Neuronal stem cell (in vitro differentiated cells): ENCODE results near the gene SLC34A2.

Experiments
- DNase-seq: peaks from one replicate; pipeline ENCODE4 v3.0.0-alpha.2; 2013; ENCODE audit warnings: low spot score
- H2AFZ ChIP-seq: one replicate; pipeline ENCODE4 v1.6.1; 2013; ENCODE audit warnings: mild to moderate bottlenecking, low read length, inconsistent platforms
- H2AK5ac ChIP-seq: 2 replicates; pipeline ENCODE4 v1.6.1; 2013; ENCODE audit warnings: low read depth, mild to moderate bottlenecking, inconsistent platforms, low read length, moderate library complexity, mixed read lengths
- H2BK120ac ChIP-seq: 2 replicates; pipeline ENCODE4 v1.6.1; 2013; ENCODE audit warnings: low read depth, mild to moderate bottlenecking, inconsistent platforms, low read length, moderate library complexity, mixed read lengths
- H2BK12ac ChIP-seq: one replicate; pipeline ENCODE4 v1.6.1; 2013; ENCODE audit warnings: low read length, inconsistent platforms
- H2BK15ac ChIP-seq: 2 replicates; pipeline ENCODE4 v1.6.1; 2013; ENCODE audit warnings: mild to moderate bottlenecking, low read length, inconsistent platforms, mixed read lengths
- H2BK5ac ChIP-seq: one replicate; pipeline ENCODE4 v1.6.1; 2013; ENCODE audit warnings: inconsistent platforms, mild to moderate bottlenecking, low read length, moderate library complexity
- H3K14ac ChIP-seq: one replicate; pipeline ENCODE4 v1.6.1; 2013; ENCODE audit warnings: low read length, inconsistent platforms
- H3K18ac ChIP-seq: 2 replicates; pipeline ENCODE4 v1.6.1; 2013; ENCODE audit warnings: low read length, inconsistent platforms
- H3K23ac ChIP-seq: 2 replicates; pipeline ENCODE4 v1.6.1; 2013; ENCODE audit warnings: low read depth, mild to moderate bottlenecking, mixed read lengths, low read length, inconsistent platforms; ENCODE audit not compliant: poor library complexity
- H3K27ac ChIP-seq: replicated peaks from 3 replicates; pipeline ENCODE4 v1.5.1; 2013; ENCODE audit warnings: low read length, inconsistent platforms
- H3K27me3 ChIP-seq, 3 experiments: 2 replicates each; pipeline ENCODE4 v1.6.1; 2013; ENCODE audit warnings: low read length in 3 of 3, mild to moderate bottlenecking in 2 of 3, inconsistent platforms in 1 of 3, low read depth in 1 of 3, mixed read lengths in 1 of 3, moderate library complexity in 1 of 3; ENCODE audit not compliant: control insufficient read depth in 3 of 3, insufficient read depth in 3 of 3
- H3K36me3 ChIP-seq, 2 donors: replicated peaks in 1 of 2; 2 replicates each; pipeline ENCODE4 v1.6.1; 2013; ENCODE audit warnings: low read length in 2 of 2; ENCODE audit not compliant: control insufficient read depth in 2 of 2, insufficient read depth in 2 of 2
- H3K4ac ChIP-seq: 2 replicates; pipeline ENCODE4 v1.6.1; 2013; ENCODE audit warnings: inconsistent platforms, mild to moderate bottlenecking, low read length, moderate library complexity
- H3K4me1 ChIP-seq, 2 donors: 1 replicate in 1 of 2; 2 replicates in 1 of 2; pipeline ENCODE4 v1.6.1; 2013; ENCODE audit warnings: low read length in 2 of 2, low read depth in 1 of 2; ENCODE audit not compliant: control insufficient read depth in 2 of 2, insufficient read depth in 1 of 2
- H3K4me2 ChIP-seq: one replicate; pipeline ENCODE4 v1.6.1; 2013; ENCODE audit warnings: mild to moderate bottlenecking, low read length, inconsistent platforms; ENCODE audit not compliant: insufficient read depth, poor library complexity, severe bottlenecking
- H3K4me3 ChIP-seq, 2 donors: 2 replicates each; pipeline ENCODE4 v1.5.1; 2013; ENCODE audit warnings: low read length in 2 of 2, mild to moderate bottlenecking in 2 of 2, inconsistent platforms in 1 of 2, moderate library complexity in 1 of 2
- H3K79me1 ChIP-seq: one replicate; pipeline ENCODE4 v1.6.1; 2013; ENCODE audit warnings: low read depth, mild to moderate bottlenecking, inconsistent platforms, low read length, moderate library complexity
- H3K9ac ChIP-seq: one replicate; pipeline ENCODE4 v1.6.1; 2013; ENCODE audit warnings: mild to moderate bottlenecking, low read depth, low read length, inconsistent platforms; ENCODE audit not compliant: poor library complexity
- H3K9me3 ChIP-seq, 2 donors: replicated peaks in 1 of 2; 2 replicates each; pipeline versions ENCODE3 to v1.6.1; 2013; ENCODE audit warnings: low read length in 2 of 2, mild to moderate bottlenecking in 2 of 2, inconsistent platforms in 1 of 2, low read depth in 1 of 2, mixed read lengths in 1 of 2, moderate library complexity in 1 of 2; ENCODE audit not compliant: control insufficient read depth in 2 of 2, insufficient read depth in 1 of 2
- H4K8ac ChIP-seq: one replicate; pipeline ENCODE4 v1.6.1; 2013; ENCODE audit warnings: low read depth, mild to moderate bottlenecking, inconsistent platforms, low read length, moderate library complexity
- H4K91ac ChIP-seq: one replicate; pipeline ENCODE4 v1.6.1; 2013; ENCODE audit warnings: low read length, low read depth, mild to moderate bottlenecking, inconsistent platforms; ENCODE audit not compliant: poor library complexity
- WGBS, 2 donors: extraction: QIAGEN DNeasy Blood & Tissue Kit; methylation state at CpG; one replicate each; pipeline ENCODE4 v1.1.7; 2013; ENCODE audit warnings: missing lambda C conversion rate in 2 of 2, mixed read lengths in 1 of 2; ENCODE audit not compliant: insufficient read length in 2 of 2, insufficient replicate concordance in 1 of 2; ENCODE audit errors: extremely low coverage in 2 of 2; 5-methylcytosine and 5-hydroxymethylcytosine counted together

Gene SLC34A2

DNA sequence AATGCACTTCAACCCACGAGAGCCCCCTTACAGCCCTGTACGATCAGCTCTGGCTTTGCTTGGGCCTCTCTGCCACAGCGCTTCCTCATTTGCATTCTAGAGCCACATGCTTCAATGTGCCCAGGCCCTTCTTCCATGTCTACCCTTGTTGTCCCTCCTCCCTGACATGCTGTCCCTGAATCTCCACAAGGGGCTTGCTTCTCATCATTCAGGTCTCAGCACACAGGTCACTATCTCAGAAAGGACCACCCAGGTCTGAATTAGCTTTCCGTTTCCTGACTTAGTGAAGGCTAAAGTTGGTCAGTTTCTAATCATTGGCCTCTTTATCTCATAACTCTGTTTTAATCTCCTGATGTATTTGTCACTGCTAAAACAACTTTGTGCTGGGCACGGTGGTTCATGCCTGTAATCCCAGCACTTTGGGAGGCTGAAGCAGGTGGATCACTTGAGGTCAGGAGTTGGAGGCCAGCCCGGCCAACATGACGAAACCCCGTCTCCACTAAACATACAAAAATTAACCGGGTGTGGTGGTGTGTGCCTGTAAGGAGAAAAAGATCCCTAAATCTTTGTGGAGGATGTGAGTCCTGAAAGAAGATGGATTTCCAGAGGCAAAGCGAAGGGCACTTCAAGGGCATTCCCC, 17.9 kb upstream of the SLC34A2 start:
- no peak overlapping the region for H2AFZ ChIP-seq
- no peaks in the 10 kb centered on the region for H3K36me3 ChIP-seq
- no peak overlapping the region for H3K4ac ChIP-seq
- no peak overlapping the region for H3K9ac ChIP-seq
- H3K27me3 ChIP-seq = no peaks in the 10 kb centered on the region
- no peak overlapping the region for H3K4me3 ChIP-seq
- no peaks in the 10 kb centered on the region for H3K9me3 ChIP-seq
- H4K91ac ChIP-seq = no peak overlapping the region
- H3K4me1 ChIP-seq = peaks cover 0 to 3% of the 10 kb centered on the region in 2 donors
- H3K23ac ChIP-seq = no peak overlapping the region
- no peak overlapping the region for H4K8ac ChIP-seq
- no peak overlapping the region for H2AK5ac ChIP-seq
- DNase-seq = no peak
- no peak overlapping the region for H3K18ac ChIP-seq
- WGBS, 2 donors = no CpG with 5 or more reads among the region's 10 CpGs
- H2BK15ac ChIP-seq = no peak overlapping the region
- no peak overlapping the region for H2BK120ac ChIP-seq
- no peak overlapping the region for H2BK12ac ChIP-seq
- no peaks in the 10 kb centered on the region for H3K79me1 ChIP-seq
- H2BK5ac ChIP-seq = no peak overlapping the region
- H3K27ac ChIP-seq = no peak overlapping the region
- no peak overlapping the region for H3K14ac ChIP-seq
- no peak overlapping the region for H3K4me2 ChIP-seq

DNA sequence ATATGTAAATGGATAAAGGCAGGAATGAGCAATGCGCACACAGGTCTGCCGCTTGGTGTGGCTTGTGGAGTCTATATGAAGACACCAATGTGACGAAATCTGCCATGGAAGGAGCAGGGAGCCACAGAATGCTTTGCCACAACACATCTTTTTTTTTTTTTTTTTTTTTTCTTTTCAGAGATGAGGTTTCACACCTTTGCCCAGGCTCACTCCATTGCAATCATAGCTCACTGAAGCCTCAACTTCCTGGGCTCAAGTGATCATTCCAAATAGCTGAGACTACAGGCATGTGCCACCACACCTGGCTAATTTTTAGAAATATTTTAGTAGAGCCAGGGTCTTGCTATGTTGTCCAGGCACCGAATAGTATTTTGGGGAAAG, 17.4 kb upstream of the SLC34A2 start:
- H3K9ac ChIP-seq = no peak overlapping the region
- H2BK15ac ChIP-seq = no peak overlapping the region
- DNase-seq = no peak
- no peak overlapping the region for H2BK120ac ChIP-seq
- no peaks in the 10 kb centered on the region for H3K79me1 ChIP-seq
- no peak overlapping the region for H2AFZ ChIP-seq
- no peak overlapping the region for H2BK12ac ChIP-seq
- peaks cover 0 to 3% of the 10 kb centered on the region in 2 donors for H3K4me1 ChIP-seq
- no peak overlapping the region for H2AK5ac ChIP-seq
- WGBS, 2 donors = no CpG with 5 or more reads among the region's 4 CpGs
- no peak overlapping the region for H3K4ac ChIP-seq
- no peak overlapping the region for H3K14ac ChIP-seq
- no peaks in the 10 kb centered on the region for H3K9me3 ChIP-seq
- H4K8ac ChIP-seq = no peak overlapping the region
- H3K27ac ChIP-seq = no peak overlapping the region
- no peak overlapping the region for H3K4me2 ChIP-seq
- H2BK5ac ChIP-seq = no peak overlapping the region
- H3K27me3 ChIP-seq = no peaks in the 10 kb centered on the region
- no peak overlapping the region for H4K91ac ChIP-seq
- no peak overlapping the region for H3K4me3 ChIP-seq
- no peak overlapping the region for H3K18ac ChIP-seq
- H3K23ac ChIP-seq = no peak overlapping the region
- H3K36me3 ChIP-seq = no peaks in the 10 kb centered on the region

DNA sequence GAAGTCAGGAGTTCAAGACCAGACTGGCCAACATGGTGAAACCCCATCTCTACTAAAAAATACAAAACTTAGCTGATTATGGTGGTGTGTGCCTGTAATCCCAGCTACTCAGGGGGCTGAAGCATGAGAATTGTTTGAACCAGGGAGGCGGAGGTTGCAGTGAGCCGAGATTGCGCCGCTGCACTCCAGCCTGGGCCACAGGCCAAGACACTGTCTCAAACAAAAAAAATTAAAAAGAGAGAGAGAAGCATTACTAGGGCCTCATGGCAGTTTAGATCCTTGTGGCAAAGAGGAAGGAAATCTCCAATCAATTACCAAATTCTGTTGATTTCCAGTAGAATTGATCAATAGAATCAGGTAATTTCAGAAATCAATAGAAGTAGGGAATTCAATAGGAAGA, 16.8 kb upstream of the SLC34A2 start:
- Histone ChIP-seq H3K27me3 (no peaks in the 10 kb centered on the region), H3K4me2 (no peak overlapping the region), H4K91ac (no peak overlapping the region), H4K8ac (no peak overlapping the region), H2AK5ac (no peak overlapping the region), H3K23ac (no peak overlapping the region), H3K4ac (no peak overlapping the region), H3K27ac (no peak overlapping the region), H3K36me3 (no peaks in the 10 kb centered on the region), H2BK5ac (no peak overlapping the region), H2AFZ (no peak overlapping the region), H2BK15ac (no peak overlapping the region), H3K9me3 (no peaks in the 10 kb centered on the region), H2BK120ac (no peak overlapping the region), H3K4me3 (no peak overlapping the region), H3K18ac (no peak overlapping the region), H2BK12ac (no peak overlapping the region), H3K79me1 (no peaks in the 10 kb centered on the region), H3K14ac (no peak overlapping the region), H3K9ac (no peak overlapping the region), H3K4me1 (peaks cover 0 to 5% of the 10 kb centered on the region in 2 donors)
- no peak for DNase-seq
- no CpG with 5 or more reads among the region's 4 CpGs for WGBS, 2 donors

DNA sequence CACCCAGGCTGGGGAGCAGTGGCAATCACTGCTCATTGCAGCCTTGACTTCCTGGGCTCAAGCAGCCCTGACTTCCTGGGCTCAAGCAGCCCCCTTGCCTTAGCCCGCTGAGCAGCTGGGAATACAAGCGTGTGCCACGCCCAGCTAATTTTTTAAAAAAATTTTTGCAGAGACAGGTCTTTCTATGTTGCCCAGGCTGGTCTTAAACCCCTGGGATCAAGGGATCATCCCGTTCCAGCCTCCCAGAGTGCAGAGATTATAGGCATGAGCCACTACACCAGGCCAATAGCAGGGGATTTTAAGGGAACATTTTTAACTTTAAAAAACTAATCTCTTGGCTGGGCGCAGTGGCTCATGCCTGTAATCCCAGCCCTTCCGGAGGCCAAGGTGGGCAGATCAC, 5.3 kb upstream of the SLC34A2 start:
- Histone ChIP-seq H3K4me1 (peaks cover 10 to 21% of the 10 kb centered on the region in 2 donors), H3K27me3 (peaks cover 1 to 15% (median 13%) of the 10 kb centered on the region in 3 experiments), H2BK15ac (no peak overlapping the region), H2BK5ac (no peak overlapping the region), H3K27ac (no peak overlapping the region), H2BK120ac (no peak overlapping the region), H3K18ac (no peak overlapping the region), H3K4me2 (no peak overlapping the region), H4K8ac (no peak overlapping the region), H2AK5ac (no peak overlapping the region), H2BK12ac (no peak overlapping the region), H3K4me3 (no peak overlapping the region), H3K23ac (no peak overlapping the region), H3K4ac (no peak overlapping the region), H3K36me3 (no peaks in the 10 kb centered on the region), H3K14ac (no peak overlapping the region), H3K79me1 (no peaks in the 10 kb centered on the region), H2AFZ (no peak overlapping the region), H3K9ac (no peak overlapping the region), H4K91ac (no peak overlapping the region), H3K9me3 (peaks cover 0 to 2% of the 10 kb centered on the region in 2 donors)
- no peak for DNase-seq
- WGBS, 2 donors = no CpG with 5 or more reads among the region's 6 CpGs
